Natural killer cell (primary cell): ENCODE data around the gene BDH1. TPM values are rescaled to one million over a fixed set of nuclear protein-coding genes. Genes with fewer than 3 reads are reported as not detected.

Experiments
- ATAC-seq, 3 donors: fragments of 150-1000 bp in 2 of 3; fragments of 200-7000 bp in 1 of 3; cut with Tn5 transposase; 1 replicate in 1 of 3; 2 replicates in 2 of 3; pipeline ENCODE4 v1.10.0; 2021; ENCODE audit warnings: mild to moderate bottlenecking in 2 of 3, moderate library complexity in 2 of 3
- DNase-seq, 2 donors: peaks; one replicate each; pipeline versions ENCODE4 v3.0.0 to v3.0.0-alpha.2; 2013 to 2021; ENCODE audit warnings: mixed read lengths in 1 of 2
- H3K27ac ChIP-seq: one replicate; pipeline ENCODE4 v1.5.1; 2013; ENCODE audit warnings: mild to moderate bottlenecking, low read length
- H3K27me3 ChIP-seq: one replicate; pipeline ENCODE4 v1.6.1; 2013; ENCODE audit warnings: low read length; ENCODE audit not compliant: control insufficient read depth, insufficient read depth
- H3K36me3 ChIP-seq: one replicate; pipeline ENCODE4 v1.6.1; 2013; ENCODE audit warnings: low read length; ENCODE audit not compliant: control insufficient read depth, insufficient read depth
- H3K4me1 ChIP-seq: one replicate; pipeline ENCODE4 v1.6.1; 2013; ENCODE audit warnings: low read length; ENCODE audit not compliant: control insufficient read depth, insufficient read depth
- H3K4me3 ChIP-seq: one replicate; pipeline ENCODE4 v1.5.1; 2013; ENCODE audit warnings: low read length
- H3K9me3 ChIP-seq: one replicate; pipeline ENCODE4 v1.6.1; 2013; ENCODE audit warnings: low read length; ENCODE audit not compliant: control insufficient read depth, insufficient read depth
- H3K27ac Mint-ChIP-seq, 2 donors: one replicate each; pipeline ENCODE4 v1.8.0; 2022; ENCODE audit warnings: mild to moderate bottlenecking in 2 of 2, mixed read lengths in 2 of 2, moderate library complexity in 1 of 2
- H3K27me3 Mint-ChIP-seq, 2 donors: one replicate each; pipeline ENCODE4 v1.8.0; 2022; ENCODE audit warnings: low read depth in 2 of 2, mixed read lengths in 2 of 2
- H3K36me3 Mint-ChIP-seq: one replicate; pipeline ENCODE4 v1.8.0; 2022; ENCODE audit warnings: mixed read lengths
- H3K4me1 Mint-ChIP-seq, 2 donors: one replicate each; pipeline ENCODE4 v1.8.0; 2022; ENCODE audit warnings: mixed read lengths in 2 of 2
- H3K4me3 Mint-ChIP-seq: one replicate; pipeline ENCODE4 v1.8.0; 2022; ENCODE audit warnings: mild to moderate bottlenecking, moderate library complexity, mixed read lengths
- H3K9me3 Mint-ChIP-seq, 2 donors: one replicate each; pipeline ENCODE4 v1.8.0; 2022; ENCODE audit warnings: mixed read lengths in 2 of 2
- CTCF ChIP-seq: fragments of 200-600 bp; IDR thresholded peaks from one replicate; pipeline ENCODE4 v1.8.0; 2022; ENCODE audit warnings: antibody characterized with exemption
- WGBS: methylation state at CpG from one replicate; pipeline ENCODE4 v1.1.7; 2013; ENCODE audit warnings: missing lambda C conversion rate; ENCODE audit not compliant: insufficient coverage; 5-methylcytosine and 5-hydroxymethylcytosine counted together
- intact Hi-C: fragments of 100-400 bp; cut with micrococcal nuclease; formaldehyde crosslinking; loops from one replicate; pipeline ENCODE4 v1.14.2; 2022
- total RNA-seq, 4 donors: library from RNA; stranded (reverse); fragments of 120-200 nt in 1 of 4; gene quantifications; one replicate each; pipeline versions ENCODE4 v1.2.3 to v1.2.4, GENCODE V29; 2013 to 2022

The BDH1 gene
- total RNA-seq, 3 donors from 2014 or later (not counting 1 experiment from before 2014, with no cell fraction given) = 14.0 to 24.5 (median 17.4) TPM

DNA sequence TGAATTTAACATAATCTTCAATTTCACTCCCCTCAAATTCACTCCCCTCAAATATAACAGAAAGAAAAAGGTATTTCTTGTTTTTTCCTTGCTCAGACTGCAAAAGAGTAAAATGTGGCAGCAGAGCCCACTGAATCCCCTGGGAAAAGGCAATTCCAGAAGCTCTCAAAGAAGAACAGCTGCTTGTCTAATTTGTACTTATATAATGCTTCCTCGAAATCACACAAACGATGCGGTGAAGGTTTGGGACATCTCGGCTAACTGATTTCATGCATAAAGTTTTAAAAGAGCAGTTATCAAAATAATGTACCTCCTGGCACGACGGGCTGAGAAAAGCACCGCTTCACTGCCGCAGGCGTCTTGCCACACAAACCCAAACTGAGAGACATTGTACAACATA lies 10.7 kb downstream of the BDH1 start:
- WGBS = 93% methylated on average over 9 of the region's 9 CpGs

DNA sequence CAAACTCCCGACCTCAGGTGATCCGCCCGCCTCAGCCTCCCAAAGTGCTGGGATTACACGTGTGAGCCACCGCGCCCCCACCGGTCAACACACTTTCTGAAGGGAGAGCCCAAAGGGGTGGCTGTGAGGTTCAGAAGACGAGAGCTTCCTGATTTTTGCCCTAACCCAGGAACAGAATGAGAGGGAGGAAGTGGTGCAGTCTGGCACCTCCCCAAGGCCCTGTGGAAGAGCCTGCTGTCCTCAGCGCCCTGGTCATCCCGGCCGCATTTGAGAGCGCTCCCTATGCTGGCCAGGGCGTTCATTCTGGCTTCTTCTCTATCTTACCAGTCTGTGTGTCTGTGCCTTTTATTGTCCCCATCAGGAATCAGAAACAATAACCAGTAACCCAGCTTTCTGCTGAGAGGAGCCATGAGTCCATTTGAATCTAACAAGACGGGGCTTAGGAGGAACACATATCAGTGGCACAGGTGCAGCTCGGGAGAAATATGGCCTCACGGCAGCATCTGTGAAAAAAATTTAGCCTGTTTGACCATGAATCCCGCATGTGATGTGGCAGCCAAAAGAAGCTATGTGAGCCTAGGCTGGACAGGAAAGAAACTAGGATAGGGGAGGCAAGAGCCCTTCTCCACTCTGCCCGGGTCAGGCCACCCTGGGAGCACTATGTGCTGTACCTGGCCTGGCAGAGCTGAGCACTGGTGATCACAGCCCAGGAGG lies 12.9 kb downstream of the BDH1 start:
- no peaks in the 10 kb centered on the region for H3K9me3 Mint-ChIP-seq
- H3K4me3 Mint-ChIP-seq = no peak overlapping the region
- no peak overlapping the region for H3K4me3 ChIP-seq
- no peaks in the 10 kb centered on the region for H3K9me3 ChIP-seq
- H3K27me3 Mint-ChIP-seq = no peaks in the 10 kb centered on the region
- DNase-seq = no peak
- no peak overlapping the region for H3K27ac ChIP-seq
- intact Hi-C loops = no loop called here
- H3K36me3 Mint-ChIP-seq = peaks cover under 1% of the 10 kb centered on the region
- H3K36me3 ChIP-seq = peaks cover 7% of the 10 kb centered on the region
- no peaks in the 10 kb centered on the region for H3K4me1 ChIP-seq
- H3K27ac Mint-ChIP-seq = no peak overlapping the region
- peaks cover 0 to 5% of the 10 kb centered on the region in 2 donors for H3K4me1 Mint-ChIP-seq
- H3K27me3 ChIP-seq = no peaks in the 10 kb centered on the region
- WGBS = 94% methylated on average over 18 of the region's 18 CpGs
- ATAC-seq = no peak
- no peak for TF ChIP-seq CTCF

More for the DNA sequence above, 10.7 kb downstream of the BDH1 start:
- no peak for DNase-seq
- Mint-ChIP-seq H3K4me3 (no peak overlapping the region), H3K36me3 (no peaks in the 10 kb centered on the region), H3K4me1 (peaks cover 0 to 5% of the 10 kb centered on the region in 2 donors), H3K27me3 (no peaks in the 10 kb centered on the region), H3K9me3 (no peaks in the 10 kb centered on the region), H3K27ac (no peak overlapping the region)
- intact Hi-C loops = no loop called here
- Histone ChIP-seq H3K9me3 (no peaks in the 10 kb centered on the region), H3K4me1 (no peaks in the 10 kb centered on the region), H3K4me3 (no peak overlapping the region), H3K27ac (no peak overlapping the region), H3K36me3 (peaks cover 7% of the 10 kb centered on the region), H3K27me3 (no peaks in the 10 kb centered on the region)
- TF ChIP-seq CTCF = no peak
- ATAC-seq = no peak

DNA sequence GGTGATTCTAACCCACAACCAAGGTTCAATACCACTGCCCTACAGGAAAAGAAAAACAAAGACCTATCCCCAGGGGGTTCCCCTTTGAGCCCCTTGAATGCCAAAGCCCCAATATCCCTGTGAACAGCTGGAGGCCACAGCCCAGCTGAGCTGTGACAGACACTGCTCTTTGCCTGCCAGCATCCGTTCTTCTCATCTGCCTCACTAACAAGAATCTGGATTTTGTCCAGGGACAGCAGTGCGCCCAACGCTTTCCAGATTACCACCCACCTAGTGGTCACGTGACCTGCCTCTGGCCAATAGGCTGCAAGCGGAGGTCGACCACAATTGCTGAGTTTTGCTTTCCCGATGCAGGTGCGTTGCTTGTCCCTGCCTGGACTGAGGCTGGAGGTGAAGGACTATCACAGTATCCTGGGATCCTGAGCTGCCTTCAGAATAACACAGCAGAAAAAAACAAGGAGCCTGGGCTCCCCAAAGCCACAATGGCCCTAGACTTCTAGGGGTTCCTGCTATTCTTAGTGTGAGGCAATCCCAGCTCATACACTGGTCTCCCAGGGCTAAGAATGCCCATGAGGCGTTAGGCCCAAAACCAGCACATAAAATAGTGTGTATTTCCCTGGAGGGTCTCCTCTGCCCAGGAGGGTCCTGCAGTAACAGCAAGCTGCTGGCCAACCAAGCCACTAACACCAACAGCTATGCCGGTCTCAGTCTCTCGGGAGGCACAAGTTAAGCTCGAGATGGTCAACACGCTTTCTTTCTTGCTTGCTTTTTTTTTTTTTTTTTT lies 13.8 kb downstream of the BDH1 start:
- intact Hi-C loops = no loop called here
- H3K27ac Mint-ChIP-seq = no peak overlapping the region
- no peak overlapping the region for H3K27ac ChIP-seq

More for the DNA sequence above, 13.8 kb downstream of the BDH1 start:
- TF ChIP-seq CTCF = no peak
- ATAC-seq (no peak), DNase-seq (no peak)
- no peaks in the 10 kb centered on the region for H3K4me1 ChIP-seq
- WGBS = 96% methylated on average over 13 of the region's 13 CpGs
- Mint-ChIP-seq H3K4me1 (no peaks in the 10 kb centered on the region), H3K9me3 (no peaks in the 10 kb centered on the region), H3K27me3 (no peaks in the 10 kb centered on the region), H3K4me3 (no peak overlapping the region), H3K36me3 (peaks cover 7% of the 10 kb centered on the region)
- no peak overlapping the region for H3K4me3 ChIP-seq
- no peaks in the 10 kb centered on the region for H3K9me3 ChIP-seq
- H3K27me3 ChIP-seq = no peaks in the 10 kb centered on the region
- peaks cover 11% of the 10 kb centered on the region for H3K36me3 ChIP-seq
